ENCODE data around the gene CCNO. TPM values are rescaled to one million over a fixed set of nuclear protein-coding genes. Genes with fewer than 3 reads are reported as not detected.
A peak's percentile ranks its signal among the peaks of the same experiment; 100 is the strongest.

The CCNO gene
- total and polyA plus RNA-seq, 9 donors, result 0.04 to 0.79 (median 0.28) TPM

- 60% methylated on average over 1 of the region's 7 CpGs for WGBS (ENCODE audit: insufficient coverage)
- Histone ChIP-seq H3K4me1 (ENCODE audit: control insufficient read depth, insufficient read depth, low read length) (peaks cover 34% of the 10 kb centered on the region), H3K27ac (ENCODE audit: low read length) (no peak overlapping the region), H3K9me3 (replicated peaks; ENCODE audit: control insufficient read depth, low read depth, low read length) (no peaks in the 10 kb centered on the region), H3K27me3 (ENCODE audit: control insufficient read depth, insufficient read depth, low read length) (peaks cover 95% of the 10 kb centered on the region), H3K36me3 (ENCODE audit: control insufficient read depth, insufficient read depth, low read length) (no peaks in the 10 kb centered on the region), H3K4me3 (ENCODE audit: low read length) (no peak overlapping the region)
- DNase-seq, result no peak
Observed at GRCh38 chr5:55223812-55224240, 9.6 kb downstream of the CCNO start.

DNA sequence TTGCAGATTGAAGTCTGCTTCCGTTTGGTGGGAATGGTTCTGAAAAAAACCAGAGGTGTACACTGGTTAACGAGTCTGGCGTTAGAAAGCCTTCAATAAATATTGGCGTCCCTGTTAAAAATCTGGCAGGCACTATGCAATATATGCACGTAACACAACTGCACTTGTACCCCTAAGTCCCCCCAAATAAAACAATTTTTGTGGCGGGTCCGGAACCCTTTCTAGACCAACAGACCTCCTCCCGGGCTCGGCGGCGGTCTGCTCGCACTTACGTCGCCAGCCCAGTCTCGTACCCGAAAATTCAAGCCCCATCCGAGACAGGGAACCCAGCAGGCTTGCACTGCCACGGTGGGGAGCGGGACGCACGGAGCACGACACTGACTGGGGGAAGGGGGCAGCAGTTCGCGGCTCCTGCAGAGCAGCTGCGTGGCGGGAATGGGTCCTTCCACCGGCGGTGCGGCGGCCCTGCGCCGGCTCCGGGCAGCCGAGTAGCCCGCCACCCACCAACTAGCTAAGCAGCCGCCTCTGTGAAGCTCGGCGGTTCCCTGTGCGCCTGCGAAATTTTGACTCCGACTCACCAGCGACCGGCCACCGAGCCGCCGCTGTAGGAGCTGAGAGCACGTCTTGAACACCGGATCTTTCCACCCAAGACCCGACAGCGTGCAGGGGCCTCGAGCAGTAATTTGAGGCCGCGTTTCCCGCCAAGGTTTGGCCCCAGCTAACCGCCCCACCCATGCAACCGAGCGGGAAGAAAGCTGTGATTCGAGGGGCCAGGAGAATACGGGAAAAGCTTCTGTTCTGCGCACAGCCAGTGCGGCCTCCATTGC lies 10.2 kb downstream of the CCNO start:
- Histone ChIP-seq H3K9me3 (replicated peaks; ENCODE audit: control insufficient read depth, low read depth, low read length) (no peaks in the 10 kb centered on the region), H3K27ac (ENCODE audit: low read length) (no peak overlapping the region), H3K4me3 (ENCODE audit: low read length) (no peak overlapping the region), H3K4me1 (ENCODE audit: control insufficient read depth, insufficient read depth, low read length) (peaks cover 34% of the 10 kb centered on the region), H3K27me3 (ENCODE audit: control insufficient read depth, insufficient read depth, low read length) (peaks cover 91% of the 10 kb centered on the region), H3K36me3 (ENCODE audit: control insufficient read depth, insufficient read depth, low read length) (no peaks in the 10 kb centered on the region)
- DNase-seq, result peak; percentile 19
- WGBS (ENCODE audit: insufficient coverage), result 5% methylated on average over 58 of the region's 61 CpGs

DNA sequence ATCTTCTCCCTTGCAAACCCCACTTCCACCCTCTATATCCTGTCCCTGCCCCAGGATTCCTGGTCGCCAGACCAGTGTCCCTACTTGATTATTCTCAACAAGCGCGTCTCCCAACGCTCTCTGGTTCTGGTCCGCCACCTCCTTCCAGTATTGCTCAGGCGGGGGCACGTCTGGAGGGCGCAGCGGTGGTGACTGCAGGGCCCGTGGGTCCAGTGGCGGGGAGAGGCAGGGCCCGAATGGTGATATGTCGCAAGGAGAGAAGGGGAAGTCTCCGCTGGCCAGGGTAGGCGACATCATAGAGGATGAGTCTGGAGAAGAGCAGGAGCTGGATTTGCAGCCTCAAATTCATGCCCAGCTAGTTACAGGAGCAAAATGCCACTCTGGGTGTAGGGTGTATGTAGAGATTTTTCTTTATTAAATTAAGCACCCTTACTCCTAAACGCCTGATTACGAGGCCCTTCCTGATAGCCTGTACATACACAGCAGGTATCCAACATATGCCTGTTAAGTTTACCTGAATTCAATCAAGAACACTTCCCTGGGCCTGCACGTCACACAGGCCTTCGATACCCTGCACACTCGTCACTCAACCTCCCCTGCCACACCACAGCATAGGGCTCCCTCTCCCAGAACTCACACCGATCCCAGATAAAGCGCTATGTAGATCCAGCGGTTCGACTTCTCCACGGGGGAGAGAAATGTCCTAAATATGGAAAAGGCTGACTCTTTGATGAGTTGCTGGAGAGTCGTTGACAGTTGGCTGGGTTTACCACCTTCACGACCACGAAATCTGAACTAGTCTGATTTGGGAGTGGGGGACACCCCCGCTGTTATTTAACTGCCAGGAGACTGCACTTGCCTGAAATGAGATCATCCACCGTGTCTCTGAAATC lies 11.1 kb downstream of the CCNO start:
- Histone ChIP-seq H3K9me3 (replicated peaks; ENCODE audit: control insufficient read depth, low read depth, low read length) (no peaks in the 10 kb centered on the region), H3K27ac (ENCODE audit: low read length) (no peak overlapping the region), H3K4me1 (ENCODE audit: control insufficient read depth, insufficient read depth, low read length) (peaks cover 28% of the 10 kb centered on the region), H3K4me3 (ENCODE audit: low read length) (no peak overlapping the region), H3K27me3 (ENCODE audit: control insufficient read depth, insufficient read depth, low read length) (peaks cover 91% of the 10 kb centered on the region), H3K36me3 (ENCODE audit: control insufficient read depth, insufficient read depth, low read length) (no peaks in the 10 kb centered on the region)
- WGBS (ENCODE audit: insufficient coverage), result 9% methylated on average over 18 of the region's 30 CpGs
- no peak for DNase-seq

DNA sequence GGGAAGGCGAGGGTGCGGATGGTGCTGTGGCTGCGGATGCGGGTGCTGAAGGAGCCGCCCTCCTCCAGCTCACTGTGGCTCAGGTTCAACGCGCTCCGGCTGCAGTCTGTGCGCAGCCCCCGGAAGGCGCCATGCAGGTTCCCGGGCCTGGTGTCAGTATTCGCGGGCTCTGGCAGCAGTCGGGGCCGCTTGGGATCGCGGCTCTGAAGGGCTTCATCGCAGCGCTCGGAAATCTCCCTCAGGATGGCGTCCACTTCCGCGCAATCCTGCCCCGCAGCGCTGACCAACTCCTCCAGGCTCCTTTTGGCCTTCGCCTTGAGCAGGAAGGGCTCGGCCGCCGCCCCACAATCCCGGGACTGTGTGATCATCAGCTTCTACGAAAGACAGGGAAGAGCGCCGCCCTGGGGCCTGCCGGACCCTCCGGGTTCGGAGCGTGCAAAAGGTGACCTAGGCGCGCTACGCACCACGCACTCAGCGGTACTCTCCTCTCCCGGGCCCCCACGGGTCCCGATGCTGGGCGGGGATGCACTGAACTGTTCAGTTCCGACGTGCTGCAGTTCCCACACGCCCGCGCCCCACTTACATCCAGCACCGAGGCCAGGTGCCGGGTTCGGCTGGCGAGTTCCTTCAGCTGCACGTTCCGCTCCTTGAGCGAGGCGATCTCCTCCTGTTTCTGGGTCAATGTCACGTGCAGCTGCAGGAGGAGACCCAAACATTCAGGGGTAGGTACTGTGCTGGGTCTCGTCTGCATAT lies 12.8 kb downstream of the CCNO start:
- peaks cover 76% of the 10 kb centered on the region for H3K27me3 ChIP-seq (ENCODE audit: control insufficient read depth, insufficient read depth, low read length)
- WGBS (ENCODE audit: insufficient coverage), result under 1% methylated on average over 59 of the region's 62 CpGs
- H3K9me3 ChIP-seq (replicated peaks; ENCODE audit: control insufficient read depth, low read depth, low read length), result no peaks in the 10 kb centered on the region
- no peak overlapping the region for H3K27ac ChIP-seq (ENCODE audit: low read length)
- H3K36me3 ChIP-seq (ENCODE audit: control insufficient read depth, insufficient read depth, low read length), result no peaks in the 10 kb centered on the region
- H3K4me1 ChIP-seq (ENCODE audit: control insufficient read depth, insufficient read depth, low read length), result peaks cover 17% of the 10 kb centered on the region
- DNase-seq, result no peak
- peak overlapping the region; percentile 22 for H3K4me3 ChIP-seq (ENCODE audit: low read length)

DNA sequence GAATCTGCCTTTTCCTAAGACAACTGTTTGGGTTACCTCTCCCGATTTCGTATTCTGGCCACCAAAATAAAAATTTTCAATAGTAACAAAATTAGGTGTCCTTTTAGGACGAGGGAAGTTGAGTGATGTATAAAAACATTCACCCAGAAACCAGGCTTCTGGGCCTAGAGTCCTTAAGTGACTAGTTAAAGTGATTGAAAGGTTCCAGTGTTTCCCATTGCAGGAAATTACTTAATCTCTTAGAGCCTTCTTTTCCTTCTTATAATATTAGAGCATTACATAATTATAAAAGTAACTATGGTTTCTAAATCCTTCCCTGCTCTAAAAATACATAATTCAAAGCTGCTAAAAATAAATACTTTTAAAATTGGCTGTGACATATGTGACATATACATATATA lies 13.6 kb downstream of the CCNO start:
- Histone ChIP-seq H3K27me3 (ENCODE audit: control insufficient read depth, insufficient read depth, low read length) (peaks cover 70% of the 10 kb centered on the region), H3K27ac (ENCODE audit: low read length) (no peak overlapping the region), H3K36me3 (ENCODE audit: control insufficient read depth, insufficient read depth, low read length) (no peaks in the 10 kb centered on the region), H3K4me3 (ENCODE audit: low read length) (no peak overlapping the region), H3K9me3 (replicated peaks; ENCODE audit: control insufficient read depth, low read depth, low read length) (no peaks in the 10 kb centered on the region), H3K4me1 (ENCODE audit: control insufficient read depth, insufficient read depth, low read length) (peaks cover 17% of the 10 kb centered on the region)
- no CpG with 5 or more reads among the region's 3 CpGs for WGBS (ENCODE audit: insufficient coverage)
- no peak for DNase-seq

DNA sequence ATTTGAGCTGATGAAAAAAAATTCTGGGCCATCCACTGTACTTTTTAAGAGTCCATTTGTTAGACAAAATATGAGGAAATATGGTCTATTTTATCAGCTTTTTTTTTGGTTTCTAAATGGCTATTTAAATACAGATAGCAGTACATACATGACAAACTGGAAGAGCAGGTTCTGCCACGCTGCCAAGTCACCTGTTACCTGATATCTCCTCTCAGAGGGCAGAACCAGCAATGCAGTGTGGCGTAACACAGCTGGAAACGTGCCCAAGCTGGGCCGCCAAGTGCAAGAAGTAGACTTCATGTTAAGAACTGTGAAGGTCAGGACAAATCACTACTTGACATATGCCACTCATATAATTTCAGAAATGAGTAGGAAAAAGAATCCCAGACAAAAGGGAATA lies 14.4 kb downstream of the CCNO start:
- Histone ChIP-seq H3K4me3 (ENCODE audit: low read length) (no peak overlapping the region), H3K36me3 (ENCODE audit: control insufficient read depth, insufficient read depth, low read length) (no peaks in the 10 kb centered on the region), H3K9me3 (replicated peaks; ENCODE audit: control insufficient read depth, low read depth, low read length) (no peaks in the 10 kb centered on the region), H3K27ac (ENCODE audit: low read length) (no peak overlapping the region), H3K27me3 (ENCODE audit: control insufficient read depth, insufficient read depth, low read length) (peaks cover 62% of the 10 kb centered on the region), H3K4me1 (ENCODE audit: control insufficient read depth, insufficient read depth, low read length) (peaks cover 17% of the 10 kb centered on the region)
- WGBS (ENCODE audit: insufficient coverage), result no CpG with 5 or more reads among the region's 4 CpGs
- DNase-seq, result no peak

DNA sequence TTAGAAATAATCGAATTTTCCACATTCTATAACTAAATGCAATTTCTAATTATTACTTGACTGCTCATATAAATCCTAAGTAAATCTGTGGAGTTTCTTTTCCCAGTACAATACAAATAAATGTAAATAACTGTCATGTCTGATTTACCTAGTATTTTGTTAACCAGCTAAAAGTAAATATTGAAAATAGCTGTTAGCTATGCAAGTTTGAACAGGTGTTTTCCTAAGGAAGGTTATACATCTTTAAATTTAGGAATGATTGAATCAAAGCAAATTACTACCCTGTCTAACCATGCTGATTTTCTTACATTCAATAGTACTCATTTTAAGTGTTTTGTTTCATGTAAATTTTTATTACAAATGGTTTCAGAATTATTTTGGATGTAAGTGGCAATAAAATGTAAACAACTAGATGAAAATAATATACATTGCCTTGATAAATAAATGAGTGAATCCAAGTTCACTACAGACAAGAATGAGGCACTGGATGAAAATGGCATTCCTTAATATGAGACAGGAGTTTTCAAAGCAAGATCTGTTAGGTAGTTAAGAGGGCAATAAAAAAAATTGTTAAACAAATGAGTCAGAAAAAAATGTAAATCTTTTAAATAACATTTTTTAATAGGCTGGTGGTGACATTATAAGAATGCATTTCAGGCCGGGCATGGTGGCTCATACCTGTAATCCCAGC lies 22.1 kb downstream of the CCNO start:
- no peak for DNase-seq
- Histone ChIP-seq H3K4me3 (ENCODE audit: low read length) (no peak overlapping the region), H3K36me3 (ENCODE audit: control insufficient read depth, insufficient read depth, low read length) (no peaks in the 10 kb centered on the region), H3K27me3 (ENCODE audit: control insufficient read depth, insufficient read depth, low read length) (peaks cover 12% of the 10 kb centered on the region), H3K9me3 (replicated peaks; ENCODE audit: control insufficient read depth, low read depth, low read length) (no peaks in the 10 kb centered on the region), H3K4me1 (ENCODE audit: control insufficient read depth, insufficient read depth, low read length) (no peaks in the 10 kb centered on the region), H3K27ac (ENCODE audit: low read length) (no peak overlapping the region)
- WGBS (ENCODE audit: insufficient coverage), result 86% methylated on average over 1 of the region's 2 CpGs

GRCh38 chr5:55205001-55205400 lies 28.4 kb downstream of the CCNO start:
- Histone ChIP-seq H3K27me3 (ENCODE audit: control insufficient read depth, insufficient read depth, low read length) (peaks cover 12% of the 10 kb centered on the region), H3K9me3 (replicated peaks; ENCODE audit: control insufficient read depth, low read depth, low read length) (no peaks in the 10 kb centered on the region), H3K27ac (ENCODE audit: low read length) (no peak overlapping the region), H3K4me3 (ENCODE audit: low read length) (no peak overlapping the region), H3K4me1 (ENCODE audit: control insufficient read depth, insufficient read depth, low read length) (no peaks in the 10 kb centered on the region), H3K36me3 (ENCODE audit: control insufficient read depth, insufficient read depth, low read length) (no peaks in the 10 kb centered on the region)
- DNase-seq, result no peak
- no CpG with 5 or more reads among the region's 2 CpGs for WGBS (ENCODE audit: insufficient coverage)

GRCh38 chr5:55191165-55191564 lies 42.2 kb downstream of the CCNO start:
- no CpG with 5 or more reads among the region's 2 CpGs for WGBS (ENCODE audit: insufficient coverage)
- Histone ChIP-seq H3K4me1 (ENCODE audit: control insufficient read depth, insufficient read depth, low read length) (no peaks in the 10 kb centered on the region), H3K36me3 (ENCODE audit: control insufficient read depth, insufficient read depth, low read length) (no peaks in the 10 kb centered on the region), H3K27ac (ENCODE audit: low read length) (no peak overlapping the region), H3K9me3 (replicated peaks; ENCODE audit: control insufficient read depth, low read depth, low read length) (no peaks in the 10 kb centered on the region), H3K4me3 (ENCODE audit: low read length) (no peak overlapping the region), H3K27me3 (ENCODE audit: control insufficient read depth, insufficient read depth, low read length) (peaks cover 26% of the 10 kb centered on the region)
- no peak for DNase-seq
